Common myeloid progenitor, CD34-positive (primary cell): ENCODE data around the gene SRSF12. TPM values are rescaled to one million over a fixed set of nuclear protein-coding genes. Genes with fewer than 3 reads are reported as not detected.

Experiments used
- CTCF ChIA-PET: fragments of 350-600 bp; sonication (Branson Sonifier 250); formaldehyde crosslinking; loops from one replicate; lab custom pipeline; 2021; ENCODE audit warnings: antibody characterized with exemption; lab: Charles Lee
- POLR2A ChIA-PET: fragments of 350-600 bp; sonication (Branson Sonifier 250); formaldehyde crosslinking; loops from one replicate; lab custom pipeline; 2021; ENCODE audit warnings: antibody characterized with exemption; lab: Charles Lee
- DNase-seq, 3 donors: peaks; one replicate each; pipeline versions ENCODE4 v3.0.0 to v3.0.0-alpha.2; 2013
- H3K27ac ChIP-seq, 2 experiments: 1 replicate in 1 of 2; 2 replicates in 1 of 2; pipeline ENCODE4 v1.7.0; 2013; ENCODE audit warnings: inconsistent platforms in 2 of 2, low read length in 2 of 2, mild to moderate bottlenecking in 2 of 2, low read depth in 1 of 2, moderate library complexity in 1 of 2; ENCODE audit not compliant: severe bottlenecking in 2 of 2, insufficient read depth in 1 of 2, poor library complexity in 1 of 2
- H3K27me3 ChIP-seq, 5 experiments: replicated peaks in 2 of 5; 1 replicate in 3 of 5; 2 replicates in 2 of 5; pipeline versions ENCODE4 v1.6.1 to v1.7.0; 2013; ENCODE audit warnings: low read length in 4 of 5, mild to moderate bottlenecking in 2 of 5, moderate library complexity in 2 of 5, inconsistent platforms in 1 of 5; ENCODE audit not compliant: insufficient read depth in 5 of 5, control insufficient read depth in 4 of 5
- H3K36me3 ChIP-seq, 4 experiments: 1 replicate in 2 of 4; 2 replicates in 2 of 4; pipeline versions ENCODE4 v1.6.1 to v1.7.0; 2013; ENCODE audit warnings: low read length in 3 of 4, control low read depth in 1 of 4, mild to moderate bottlenecking in 1 of 4; ENCODE audit not compliant: control insufficient read depth in 4 of 4, insufficient read depth in 4 of 4
- H3K4me1 ChIP-seq, 4 experiments: 1 replicate in 3 of 4; 2 replicates in 1 of 4; pipeline versions ENCODE4 v1.6.1 to v1.7.1; 2013; ENCODE audit warnings: low read length in 3 of 4, mild to moderate bottlenecking in 3 of 4, control low read depth in 1 of 4, inconsistent platforms in 1 of 4, moderate library complexity in 1 of 4; ENCODE audit not compliant: control insufficient read depth in 4 of 4, insufficient read depth in 4 of 4; ENCODE audit errors: control extremely low read depth in 1 of 4
- H3K4me3 ChIP-seq, 7 experiments: 1 replicate in 4 of 7; 2 replicates in 3 of 7; pipeline versions ENCODE4 v1.5.1 to v1.7.0; 2013; ENCODE audit warnings: mild to moderate bottlenecking in 7 of 7, low read length in 6 of 7, moderate library complexity in 6 of 7, inconsistent platforms in 2 of 7, low read depth in 2 of 7, control low read depth in 1 of 7; ENCODE audit not compliant: insufficient read depth in 4 of 7, control insufficient read depth in 1 of 7; ENCODE audit errors: extremely low read depth in 1 of 7
- H3K9me3 ChIP-seq, 5 experiments: 1 replicate in 4 of 5; 2 replicates in 1 of 5; pipeline versions ENCODE4 v1.6.1 to v1.7.1; 2013; ENCODE audit warnings: low read length in 4 of 5, mild to moderate bottlenecking in 2 of 5, inconsistent platforms in 1 of 5, low read depth in 1 of 5, moderate library complexity in 1 of 5; ENCODE audit not compliant: control insufficient read depth in 4 of 5, insufficient read depth in 2 of 5; ENCODE audit errors: control extremely low read depth in 1 of 5
- WGBS: methylation state at CpG from one replicate; pipeline ENCODE4 v1.1.5; 2013; ENCODE audit not compliant: insufficient coverage; 5-methylcytosine and 5-hydroxymethylcytosine counted together
- polyA plus RNA-seq: library from polyadenylated mRNA; unstranded; fragments of 120-200 nt; gene quantifications from one replicate; pipeline ENCODE4 v1.2.1, GENCODE V29; 2013

SRSF12 gene
- 3.7 TPM for polyA plus RNA-seq

DNA sequence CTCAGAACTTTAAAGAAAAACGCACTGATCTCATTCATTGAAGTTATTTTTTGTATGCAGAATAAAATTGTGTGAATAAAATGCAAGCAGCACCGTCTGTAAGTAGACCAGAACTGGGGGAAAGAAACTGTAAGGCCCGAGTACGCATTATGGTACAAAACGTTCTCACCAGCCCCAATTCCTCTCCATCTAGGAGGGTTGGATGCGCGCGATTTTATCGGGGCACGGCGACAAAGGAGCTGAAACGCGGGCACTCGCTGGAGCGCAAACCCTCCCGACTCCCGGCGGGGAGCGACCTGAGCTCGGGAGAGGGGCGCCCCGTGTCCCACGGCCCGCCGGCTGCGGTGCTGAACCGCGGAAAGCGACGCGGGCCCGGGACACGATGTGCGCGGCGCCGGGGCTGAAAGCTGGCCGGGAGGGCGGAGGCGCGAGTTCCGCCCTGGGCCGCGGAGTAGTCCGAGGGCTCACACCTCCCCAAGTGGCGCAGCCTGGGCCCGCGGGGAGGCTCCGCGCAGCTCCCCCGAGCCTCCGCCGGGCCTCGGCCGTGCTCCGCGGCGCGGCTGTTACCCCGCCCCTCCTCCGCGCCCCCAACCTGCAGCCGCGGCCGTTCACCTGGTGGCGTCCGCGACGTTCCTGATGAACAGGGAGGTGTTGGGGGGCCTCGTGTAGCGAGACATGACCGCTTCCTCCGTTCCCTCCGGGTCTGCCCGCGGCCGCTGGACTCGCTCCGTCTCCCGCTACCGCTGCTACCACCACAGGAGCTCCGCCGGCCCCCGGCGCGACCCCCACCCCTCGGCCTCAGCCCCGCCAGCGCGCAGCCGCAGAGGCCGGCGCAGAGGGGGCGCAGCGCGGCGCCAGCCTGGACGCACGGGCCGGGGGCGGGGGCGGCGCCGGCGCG is at the start of gene SRSF12:
TSS of gene SRSF12 (minus strand) at position 861 of the 898 bp plus-strand sequence. CDS start at position 677, 184 bp downstream.
- ChIA-PET CTCF (interaction anchor here (1.1 to 3.0 kb wide), 9 partner anchors 28 to 254 kb away, joined by 3 to 13 read pairs (median 4); partner anchors contain the start of gene RNGTT), POLR2A (interaction anchor here (0.6 to 1.3 kb wide), 2 partner anchors 27 to 37 kb away, joined by 3 read pairs; partner anchors contain the start of gene PNRC1)
- WGBS: 0% methylated on average over 56 of the region's 106 CpGs
- no peaks in the 10 kb centered on the region for H3K27me3 ChIP-seq
- H3K27ac ChIP-seq: no peak within 1 kb of the TSS
- peaks cover 0 to 13% (median 10%) of the 10 kb centered on the region in 4 experiments for H3K4me1 ChIP-seq
- H3K4me3 ChIP-seq: peak within 1 kb of the TSS; percentile 56 to 86 (median 77)
- no peaks in the 10 kb centered on the region for H3K9me3 ChIP-seq
- DNase-seq: peak; percentile 43 to 74 (median 59)
- H3K36me3 ChIP-seq: no peaks in the 10 kb centered on the region

- Histone ChIP-seq H3K4me1 (no peaks in the 10 kb centered on the region), H3K27me3 (no peaks in the 10 kb centered on the region), H3K36me3 (peaks cover 15 to 61% (median 42%) of the 10 kb centered on the region in 4 experiments), H3K27ac (no peak overlapping the region), H3K4me3 (no peak overlapping the region), H3K9me3 (no peaks in the 10 kb centered on the region)
- DNase-seq: no peak
- WGBS: 92% methylated on average over 3 of the region's 4 CpGs
- ChIA-PET POLR2A (interaction anchor here (0.6 kb wide), 1 partner anchor 470 kb away, joined by 5 read pairs; no protein-coding TSS in a partner anchor), CTCF (interaction anchor here (0.9 to 1.4 kb wide), 3 partner anchors 15 to 205 kb away, joined by 3 to 4 read pairs (median 4); no protein-coding TSS in a partner anchor)
These were observed 44.1 kb upstream of the SRSF12 start for GRCh38 chr6:89162047-89162371.

GRCh38 chr6:89161326-89162046 is 43.6 kb upstream of the SRSF12 start:
- ChIA-PET POLR2A (interaction anchor here (0.6 kb wide), 1 partner anchor 471 kb away, joined by 5 read pairs; no protein-coding TSS in a partner anchor), CTCF (interaction anchor here (0.9 to 1.4 kb wide), 3 partner anchors 15 to 205 kb away, joined by 3 to 4 read pairs (median 4); no protein-coding TSS in a partner anchor)
- no peaks in the 10 kb centered on the region for H3K27me3 ChIP-seq
- peaks cover 15 to 61% (median 45%) of the 10 kb centered on the region in 4 experiments for H3K36me3 ChIP-seq
- WGBS: 93% methylated on average over 4 of the region's 7 CpGs
- H3K27ac ChIP-seq: no peak overlapping the region
- peak; percentile 3 to 15 (median 13) for DNase-seq
- no peak overlapping the region for H3K4me3 ChIP-seq
- H3K4me1 ChIP-seq: no peaks in the 10 kb centered on the region
- H3K9me3 ChIP-seq: no peaks in the 10 kb centered on the region

DNA sequence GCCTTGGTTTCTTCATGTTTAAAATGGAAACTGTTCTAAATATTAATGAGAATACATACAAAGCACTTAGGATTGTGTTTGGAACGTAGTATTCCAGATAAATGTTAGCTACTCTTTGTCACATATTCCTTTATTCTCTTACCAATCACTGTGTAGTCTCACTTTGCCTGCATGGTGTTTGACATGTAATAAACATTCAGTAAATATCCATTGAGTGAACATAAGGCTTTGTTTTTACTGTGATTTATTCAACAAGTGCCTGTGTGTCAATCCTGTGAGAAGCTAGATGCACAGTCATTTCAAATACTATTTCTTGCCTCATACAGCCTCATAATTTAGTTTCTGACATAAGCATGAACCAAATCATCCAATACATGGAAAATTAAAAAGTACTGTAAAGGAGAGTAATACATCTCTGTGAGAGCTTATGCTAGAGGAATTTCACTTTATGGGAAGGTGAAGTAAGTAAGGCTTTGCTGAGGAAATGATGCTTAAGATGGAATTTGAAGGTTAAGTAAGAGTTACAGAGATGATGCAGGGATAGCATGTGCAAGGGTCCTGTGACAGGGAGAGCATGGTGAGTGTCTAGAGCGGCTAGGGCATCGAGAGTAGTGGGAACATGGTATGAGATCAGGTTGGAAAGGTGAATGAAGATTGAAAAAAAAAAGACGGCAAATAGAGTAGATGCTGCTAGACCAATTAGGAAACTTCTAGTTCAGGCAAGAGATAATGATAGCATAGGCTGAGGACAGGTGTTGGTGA is 42.6 kb upstream of the SRSF12 start:
- Histone ChIP-seq H3K9me3 (no peaks in the 10 kb centered on the region), H3K4me3 (no peak overlapping the region), H3K36me3 (peaks cover 14 to 63% (median 49%) of the 10 kb centered on the region in 4 experiments), H3K27ac (no peak overlapping the region), H3K4me1 (no peaks in the 10 kb centered on the region), H3K27me3 (no peaks in the 10 kb centered on the region)
- POLR2A ChIA-PET: no interaction called here
- CTCF ChIA-PET: interaction anchor here (1.0 to 2.4 kb wide), 4 partner anchors 14 to 177 kb away, joined by 3 to 6 read pairs (median 4); no protein-coding TSS in a partner anchor
- DNase-seq: no peak
- whole genome bisulfite sequencing: 100% methylated on average over 3 of the region's 4 CpGs

GRCh38 chr6:89154131-89154530 is 36.3 kb upstream of the SRSF12 start:
- no CpG with 5 or more reads among the region's 1 CpG for WGBS
- H3K36me3 ChIP-seq: peaks cover 8 to 51% (median 34%) of the 10 kb centered on the region in 4 experiments
- H3K4me1 ChIP-seq: peaks cover 0 to under 1% (median 0%) of the 10 kb centered on the region in 4 experiments
- no peaks in the 10 kb centered on the region for H3K9me3 ChIP-seq
- H3K27ac ChIP-seq: no peak overlapping the region
- CTCF ChIA-PET: interaction anchor here (1.2 to 1.6 kb wide), 2 partner anchors 14 to 23 kb away, joined by 3 read pairs; no protein-coding TSS in a partner anchor
- no peak overlapping the region for H3K4me3 ChIP-seq
- POLR2A ChIA-PET: no interaction called here
- DNase-seq: no peak
- no peaks in the 10 kb centered on the region for H3K27me3 ChIP-seq
